ENCODE results near the gene RAB39A. TPM values are rescaled to one million over a fixed set of nuclear protein-coding genes. Genes with fewer than 3 reads are reported as not detected.

Gene RAB39A
- total RNA-seq, 1 donor from 2014 or later = 1.7 TPM

DNA sequence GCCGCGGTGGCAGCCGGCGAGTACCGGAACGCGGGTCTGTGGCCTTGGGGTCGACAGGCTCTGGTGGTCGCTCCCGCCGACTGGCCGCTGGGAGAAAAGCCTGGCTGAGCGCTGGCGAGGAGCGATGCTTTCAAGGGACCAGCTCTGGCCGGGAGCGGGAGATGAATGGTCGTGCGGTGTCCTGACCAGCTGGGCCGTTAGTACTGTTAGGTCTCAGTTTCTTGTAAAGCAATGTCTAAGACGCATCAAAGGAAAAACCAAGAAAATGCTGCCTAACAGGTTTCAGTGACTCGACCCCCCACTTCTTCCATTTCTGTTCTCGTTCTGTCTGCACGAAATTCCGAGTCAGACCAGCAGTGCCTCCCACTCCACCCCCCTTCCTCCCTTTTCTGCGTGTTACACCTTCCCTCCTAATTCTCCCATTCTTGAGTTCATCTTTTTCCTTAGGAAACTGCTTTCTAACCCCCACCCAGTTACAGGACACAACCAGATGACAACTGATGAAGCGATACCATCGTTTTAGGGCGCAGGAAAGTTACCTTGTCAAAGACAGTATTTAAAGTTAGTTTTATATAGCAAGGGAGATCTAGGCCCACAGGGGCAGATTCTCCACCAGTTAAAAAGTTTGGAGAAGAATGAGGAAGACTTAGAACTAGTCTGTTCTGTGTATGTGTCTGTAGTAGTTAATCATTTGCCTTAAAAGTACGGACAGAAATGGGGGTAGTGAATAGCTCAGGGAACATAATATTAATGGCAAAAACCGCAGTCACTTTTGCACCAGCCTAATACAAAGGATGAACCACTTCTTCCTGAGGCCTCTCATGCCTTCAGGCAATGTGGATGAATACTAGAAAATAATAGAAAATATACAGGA is 81.5 kb downstream of the RAB39A start:
- H3K36me3 ChIP-seq = no peaks in the 10 kb centered on the region
- peaks cover 45% of the 10 kb centered on the region for H3K4me1 ChIP-seq
- intact Hi-C loops (cut with DNase I) = no loop called here
- no peaks in the 10 kb centered on the region for H3K27me3 ChIP-seq
- H3K4me3 ChIP-seq = peak overlapping the region; percentile 76 to 98
- no peak for TF ChIP-seq POLR2A (IDR thresholded peaks at IDR 0.05)
- TF ChIP-seq POLR2AphosphoS5 (IDR thresholded peaks at IDR 0.05; ENCODE audit: insufficient read depth in 1 of 2, low read depth in 1 of 2) = no peak
- no peak for TF ChIP-seq CTCF (IDR thresholded peaks at IDR 0.05)
- no peaks in the 10 kb centered on the region for H3K9me3 ChIP-seq
- no peak for DNase-seq (ENCODE audit: extremely low spot score in 2 of 2)
- peak overlapping the region; percentile 99 for H3K27ac ChIP-seq

DNA sequence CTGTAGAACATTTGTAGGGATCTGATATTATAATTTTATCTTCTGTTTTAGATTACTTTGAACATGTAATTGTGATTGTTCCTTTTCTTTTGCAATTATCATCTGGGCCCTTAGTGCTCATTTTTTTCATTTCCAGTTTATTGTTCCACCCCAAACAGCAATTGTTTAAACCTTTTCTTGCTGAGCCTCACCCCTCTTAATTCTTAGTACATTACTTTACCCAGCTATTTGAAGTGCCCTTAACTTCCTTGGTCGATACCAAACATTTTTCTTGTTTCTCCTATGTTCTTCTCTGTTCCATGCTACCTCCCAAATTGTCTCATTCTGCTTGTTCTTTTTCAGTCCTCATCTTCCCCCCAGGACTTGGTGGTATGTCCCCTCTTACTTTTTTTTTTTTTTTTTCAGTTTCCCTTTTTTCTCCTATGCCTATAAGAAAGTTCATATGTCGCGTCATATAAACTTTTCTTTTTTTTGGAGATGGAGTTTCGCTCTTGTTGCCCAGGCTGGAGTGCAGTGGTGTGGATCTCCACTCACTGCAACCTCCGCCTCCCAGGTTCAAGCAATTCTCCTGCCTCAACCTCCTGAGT is 84.0 kb downstream of the RAB39A start:
- Histone ChIP-seq H3K36me3 (no peaks in the 10 kb centered on the region), H3K4me1 (peaks cover 65% of the 10 kb centered on the region), H3K4me3 (no peak overlapping the region), H3K9me3 (no peaks in the 10 kb centered on the region), H3K27me3 (no peaks in the 10 kb centered on the region), H3K27ac (no peak overlapping the region)
- TF ChIP-seq POLR2A (IDR thresholded peaks at IDR 0.05) (no peak), POLR2AphosphoS5 (IDR thresholded peaks at IDR 0.05; ENCODE audit: insufficient read depth in 1 of 2, low read depth in 1 of 2) (no peak), CTCF (IDR thresholded peaks at IDR 0.05) (no peak)
- intact Hi-C loops (cut with DNase I) = no loop called here
- no peak for DNase-seq (ENCODE audit: extremely low spot score in 2 of 2)

Other genes with a start within 250 kb of the RAB39A start
- gene SLN, start 216.4 kb upstream of the RAB39A start, total RNA-seq = not detected
- gene SLC35F2, start 69.7 kb upstream of the RAB39A start, total RNA-seq = 13.3 TPM
- gene CUL5, start 80.5 kb downstream of the RAB39A start, total RNA-seq = 31.2 TPM
- gene ACAT1, start 193.1 kb downstream of the RAB39A start, total RNA-seq = 71.0 TPM